ENCODE data around the gene SMARCD1.

The SMARCD1 gene

GRCh38 chr12:50084775-50085614, at the start of gene SMARCD1:
SMARCD1 (plus strand) TSS chr12:50085342; CDS start chr12:50085370, 28 bp downstream.
- DNase-seq (ENCODE audit: low read depth), result no peak

- no peak for DNase-seq (ENCODE audit: low read depth)
Measured at GRCh38 chr12:50038336-50038735, 46.8 kb upstream of the SMARCD1 start.

- no peak for DNase-seq (ENCODE audit: low read depth)
Measured at GRCh38 chr12:50039151-50039835, 45.8 kb upstream of the SMARCD1 start.

- no peak for DNase-seq (ENCODE audit: low read depth)
Measured at GRCh38 chr12:50040657-50041056, 44.5 kb upstream of the SMARCD1 start.

GRCh38 chr12:50041062-50041860, 43.9 kb upstream of the SMARCD1 start:
- no peak for DNase-seq (ENCODE audit: low read depth)

- no peak for DNase-seq (ENCODE audit: low read depth)
Measured at GRCh38 chr12:50041962-50042361, 43.2 kb upstream of the SMARCD1 start.

- no peak for DNase-seq (ENCODE audit: low read depth)
Measured at GRCh38 chr12:50042693-50043092, 42.4 kb upstream of the SMARCD1 start.

- DNase-seq (ENCODE audit: low read depth), result no peak
Measured at GRCh38 chr12:50043308-50043707, 41.8 kb upstream of the SMARCD1 start.

- DNase-seq (ENCODE audit: low read depth), result no peak
Measured at GRCh38 chr12:50043854-50044253, 41.3 kb upstream of the SMARCD1 start.

- DNase-seq (ENCODE audit: low read depth), result no peak
Measured at GRCh38 chr12:50047693-50048250, 37.4 kb upstream of the SMARCD1 start.

- DNase-seq (ENCODE audit: low read depth), result no peak
Measured at GRCh38 chr12:50049254-50050118, 35.7 kb upstream of the SMARCD1 start.

GRCh38 chr12:50050119-50050385, 35.1 kb upstream of the SMARCD1 start:
- DNase-seq (ENCODE audit: low read depth), result no peak

- no peak for DNase-seq (ENCODE audit: low read depth)
Measured at GRCh38 chr12:50050410-50051098, 34.6 kb upstream of the SMARCD1 start.

- no peak for DNase-seq (ENCODE audit: low read depth)
Measured at GRCh38 chr12:50051101-50051806, 33.9 kb upstream of the SMARCD1 start.

- DNase-seq (ENCODE audit: low read depth), result no peak
Measured at GRCh38 chr12:50052544-50052943, 32.6 kb upstream of the SMARCD1 start.

- no peak for DNase-seq (ENCODE audit: low read depth)
Measured at GRCh38 chr12:50052964-50053363, 32.2 kb upstream of the SMARCD1 start.

GRCh38 chr12:50053583-50053982, 31.6 kb upstream of the SMARCD1 start:
- DNase-seq (ENCODE audit: low read depth), result no peak

GRCh38 chr12:50055831-50056638, 29.1 kb upstream of the SMARCD1 start:
- no peak for DNase-seq (ENCODE audit: low read depth)

- DNase-seq (ENCODE audit: low read depth), result no peak
Measured at GRCh38 chr12:50056639-50056976, 28.5 kb upstream of the SMARCD1 start.

Data from GM04503 (cell line).